ENCODE data around the gene SMCHD1. TPM values are rescaled to one million over a fixed set of nuclear protein-coding genes. Genes with fewer than 3 reads are reported as not detected.

Gene SMCHD1
- total RNA-seq, 4 donors from 2014 or later, result 59.8 to 96.5 (median 73.6) TPM

DNA sequence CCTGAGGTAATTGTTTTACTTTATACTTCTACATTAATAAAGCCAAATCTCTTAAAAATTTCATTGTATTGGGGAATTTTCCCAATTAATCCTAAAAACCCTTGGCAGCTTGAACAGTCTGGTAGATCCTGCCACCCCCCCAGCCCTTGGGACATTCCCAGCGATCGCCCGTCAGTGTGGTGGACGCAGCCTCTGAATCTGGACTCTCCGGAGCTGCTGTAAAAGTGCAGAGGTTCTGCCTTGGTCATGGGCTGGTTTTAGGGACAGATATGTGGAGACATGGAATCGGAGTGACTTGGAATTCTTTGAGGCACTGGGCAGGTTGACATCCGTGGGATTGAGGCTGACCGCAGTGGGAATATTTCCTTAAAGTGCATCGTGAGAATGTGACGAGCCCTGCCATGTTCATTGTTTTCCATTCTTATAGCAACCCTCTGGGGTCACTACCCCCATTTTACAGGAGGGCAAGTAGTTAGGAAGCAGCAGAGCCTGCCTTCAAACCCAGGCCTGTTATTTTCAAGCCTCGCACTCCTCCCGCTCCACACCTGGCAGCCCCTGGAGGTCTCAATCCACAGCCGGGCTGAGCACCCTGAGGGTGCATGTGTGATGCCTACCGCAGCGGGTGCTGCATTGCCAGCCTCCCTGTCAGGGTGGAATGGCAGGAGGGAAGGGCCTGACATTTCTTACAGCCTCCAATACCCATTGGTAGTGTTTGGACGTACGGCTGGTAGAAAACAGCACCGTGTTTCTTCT is 197.8 kb downstream of the SMCHD1 start:
- Histone ChIP-seq H3K4me1 (peaks cover 0 to 51% (median 8%) of the 10 kb centered on the region in 4 donors), H3K9me3 (no peaks in the 10 kb centered on the region), H3K27me3 (peaks cover 0 to 10% of the 10 kb centered on the region in 2 donors), H3K27ac (peak overlapping the region in 1 of 4 donors; percentile 59), H3K36me3 (no peaks in the 10 kb centered on the region), H3K4me3 (no peak overlapping the region)
- DNase-seq (ENCODE audit: low spot score in 2 of 2), result no peak
- 87 to 92% methylated on average over 18 of the region's 18 CpGs for WGBS, 2 donors
- TF ChIP-seq EP300 (IDR thresholded peaks at IDR 0.05) (no peak), POLR2A (IDR thresholded peaks at IDR 0.05) (no peak)
- TF ChIP-seq, protein P1, sequence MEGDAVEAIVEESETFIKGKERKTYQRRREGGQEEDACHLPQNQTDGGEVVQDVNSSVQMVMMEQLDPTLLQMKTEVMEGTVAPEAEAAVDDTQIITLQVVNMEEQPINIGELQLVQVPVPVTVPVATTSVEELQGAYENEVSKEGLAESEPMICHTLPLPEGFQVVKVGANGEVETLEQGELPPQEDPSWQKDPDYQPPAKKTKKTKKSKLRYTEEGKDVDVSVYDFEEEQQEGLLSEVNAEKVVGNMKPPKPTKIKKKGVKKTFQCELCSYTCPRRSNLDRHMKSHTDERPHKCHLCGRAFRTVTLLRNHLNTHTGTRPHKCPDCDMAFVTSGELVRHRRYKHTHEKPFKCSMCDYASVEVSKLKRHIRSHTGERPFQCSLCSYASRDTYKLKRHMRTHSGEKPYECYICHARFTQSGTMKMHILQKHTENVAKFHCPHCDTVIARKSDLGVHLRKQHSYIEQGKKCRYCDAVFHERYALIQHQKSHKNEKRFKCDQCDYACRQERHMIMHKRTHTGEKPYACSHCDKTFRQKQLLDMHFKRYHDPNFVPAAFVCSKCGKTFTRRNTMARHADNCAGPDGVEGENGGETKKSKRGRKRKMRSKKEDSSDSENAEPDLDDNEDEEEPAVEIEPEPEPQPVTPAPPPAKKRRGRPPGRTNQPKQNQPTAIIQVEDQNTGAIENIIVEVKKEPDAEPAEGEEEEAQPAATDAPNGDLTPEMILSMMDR (IDR thresholded peaks at IDR 0.05), result no peak

GRCh38 chr18:2853926-2854664 is 198.6 kb downstream of the SMCHD1 start:
- H3K27ac ChIP-seq, result peak overlapping the region in 3 of 4 donors; percentile 40 to 59 (median 42)
- DNase-seq (ENCODE audit: low spot score in 2 of 2), result no peak
- no peaks in the 10 kb centered on the region for H3K9me3 ChIP-seq
- no peak overlapping the region for H3K4me3 ChIP-seq
- 62 to 67% methylated on average over 7 of the region's 7 CpGs for WGBS, 2 donors
- TF ChIP-seq POLR2A (IDR thresholded peaks at IDR 0.05), result no peak
- TF ChIP-seq, protein P1 (IDR thresholded peaks at IDR 0.05), result no peak
- no peak for TF ChIP-seq EP300 (IDR thresholded peaks at IDR 0.05)
- peaks cover 0 to 43% (median 5%) of the 10 kb centered on the region in 4 donors for H3K4me1 ChIP-seq
- H3K36me3 ChIP-seq, result no peaks in the 10 kb centered on the region
- H3K27me3 ChIP-seq, result peaks cover 0 to 4% of the 10 kb centered on the region in 2 donors

Small RNAs within 50 kb of the gene (small RNA-seq; reads per million reads assigned to genes)
- gene RF00019, result not detected
- not detected for gene RNU6-340P

Other genes starting within 250 kb of the SMCHD1 start
- 10 to 100 TPM in 2 of 4 donors, 1 to 10 TPM in 2; 6.9 to 11.5 (median 9.2) TPM for gene METTL4, start 84.2 kb upstream of the SMCHD1 start, total RNA-seq
- 1 to 10 TPM in 3 of 4 donors, under 1 TPM in 1; 0.63 to 3.7 (median 1.4) TPM for gene NDC80, start 84.2 kb upstream of the SMCHD1 start, total RNA-seq
- 10 to 100 TPM; 29.1 to 70.8 (median 36.3) TPM for gene EMILIN2, start 191.3 kb downstream of the SMCHD1 start, total RNA-seq

Data from tibial nerve (tissue), 4 donors.